Kidney (tissue), 14 donors: ENCODE data around the gene MAP3K13. TPM values are rescaled to one million over a fixed set of nuclear protein-coding genes. Genes with fewer than 3 reads are reported as not detected.

Source experiments
- DNase-seq, 5 donors: peaks; one replicate each; pipeline ENCODE4 v3.0.0-alpha.2; 2013 to 2020
- FAIRE-seq: peaks from 2 replicates; lab custom pipeline; 2012; peaks lifted over from hg19 to GRCh38; lab: Jason Lieb, UNC
- H3K27ac ChIP-seq, 2 donors: one replicate each; pipeline ENCODE4 v1.7.0; 2013; ENCODE audit warnings: low read depth in 2 of 2, low read length in 2 of 2, inconsistent platforms in 1 of 2
- H3K27me3 ChIP-seq: one replicate; pipeline ENCODE4 v1.7.1; 2013; ENCODE audit warnings: low read length, inconsistent platforms; ENCODE audit not compliant: control insufficient read depth, insufficient read depth
- H3K36me3 ChIP-seq, 3 donors: one replicate each; pipeline versions ENCODE4 v1.7.0 to v1.7.1; 2013; ENCODE audit warnings: low read length in 3 of 3, control low read depth in 1 of 3, inconsistent platforms in 1 of 3; ENCODE audit not compliant: insufficient read depth in 3 of 3, control insufficient read depth in 2 of 3
- H3K4me1 ChIP-seq, 3 donors: one replicate each; pipeline versions ENCODE4 v1.7.0 to v1.7.1; 2013; ENCODE audit warnings: low read length in 3 of 3, inconsistent platforms in 1 of 3, low read depth in 1 of 3; ENCODE audit not compliant: control insufficient read depth in 2 of 3, insufficient read depth in 2 of 3
- H3K4me3 ChIP-seq, 3 donors: one replicate each; pipeline versions ENCODE4 v1.7.0 to v1.8.1; 2013; ENCODE audit warnings: low read length in 3 of 3, control low read depth in 1 of 3, inconsistent platforms in 1 of 3
- H3K9ac ChIP-seq, 3 donors: one replicate each; pipeline versions ENCODE4 v1.7.0 to v1.7.1; 2013; ENCODE audit warnings: low read length in 3 of 3, control low read depth in 1 of 3, inconsistent platforms in 1 of 3
- H3K9me3 ChIP-seq, 3 donors: one replicate each; pipeline versions ENCODE4 v1.7.0 to v1.7.1; 2013; ENCODE audit warnings: low read length in 3 of 3, control low read depth in 1 of 3, inconsistent platforms in 1 of 3; ENCODE audit not compliant: control insufficient read depth in 2 of 3, insufficient read depth in 1 of 3
- CTCF ChIP-seq: IDR thresholded peaks from 3 replicates; pipeline ENCODE4 v1.5.1; 2012; ENCODE audit warnings: mild to moderate bottlenecking, moderate library complexity, borderline replicate concordance; ENCODE audit not compliant: insufficient read depth; ENCODE audit errors: extremely low read depth
- intact Hi-C: fragments of 100-400 bp; cut with DNase I; formaldehyde crosslinking; loops from one replicate; pipeline ENCODE4 v1.11.1; 2022
- polyA plus RNA-seq: library from polyadenylated mRNA; stranded (reverse); fragments of 350-450 nt; fragmentation: Illumina TruSeq; extraction: RNeasy Lipid Tissue Mini Kit (QIAGEN cat#74804); gene quantifications from one replicate; pipeline ENCODE4 v1.2.3, GENCODE V29; 2014; ENCODE audit warnings: low read depth, low replicate concordance; ENCODE audit not compliant: insufficient read depth
- total RNA-seq: library from RNA; stranded (reverse); fragmentation: NEBNext Ultra II Directional; extraction: Animal tissue kit (Norgen Biotek cat#: 25700); gene quantifications from one replicate; pipeline ENCODE4 v1.2.1, GENCODE V29; 2021
- donor health status: control.
- donor health status: control.
- donor health status: control.
- donor health status: control.
- donor health status: control.
- donor health status: DM: yes; HTN: yes; CAD: no.
- donor health status: Normal renal cell carcinoma (clear cell type).

Gene MAP3K13
- total and polyA plus RNA-seq, 2 donors from 2014 or later = 33.0 to 44.1 TPM

GRCh38 chr3:185489462-185489861 lies 126.5 kb downstream of the MAP3K13 start:
- intact Hi-C loops = no loop called here
- H3K36me3 ChIP-seq = peaks cover 6 to 27% (median 23%) of the 10 kb centered on the region in 3 donors

GRCh38 chr3:185490241-185490640 lies 127.3 kb downstream of the MAP3K13 start:
- H3K36me3 ChIP-seq = peaks cover 6 to 35% (median 29%) of the 10 kb centered on the region in 3 donors

More at GRCh38 chr3:185489462-185489861, 126.5 kb downstream of the MAP3K13 start:
- Histone ChIP-seq H3K4me1 (no peaks in the 10 kb centered on the region), H3K27me3 (no peaks in the 10 kb centered on the region), H3K9me3 (no peaks in the 10 kb centered on the region), H3K4me3 (no peak overlapping the region), H3K9ac (no peak overlapping the region), H3K27ac (no peak overlapping the region)
- TF ChIP-seq CTCF = no peak
- DNase-seq = no peak
- no peak for FAIRE-seq

GRCh38 chr3:185498503-185499396 lies 135.8 kb downstream of the MAP3K13 start, which contains the start of gene TMEM41A:
Gene TMEM41A, minus strand, starts transcription at chr3:185499035. Its CDS starts 74 bp downstream, at chr3:185498961.
- Histone ChIP-seq H3K9ac (peak within 1 kb of the TSS; percentile 73 to 88 (median 88)), H3K36me3 (peaks cover 0 to 25% (median 19%) of the 10 kb centered on the region in 3 donors), H3K27ac (peak within 1 kb of the TSS; percentile 86 to 90), H3K4me3 (peak within 1 kb of the TSS; percentile 75 to 90 (median 77)), H3K9me3 (no peaks in the 10 kb centered on the region), H3K4me1 (peaks cover 0 to 13% (median 12%) of the 10 kb centered on the region in 3 donors), H3K27me3 (no peaks in the 10 kb centered on the region)
- FAIRE-seq = no peak
- DNase-seq = peak; percentile 96 to 98 (median 96)
- intact Hi-C loops = no loop called here
- no peak for TF ChIP-seq CTCF

More at GRCh38 chr3:185490241-185490640, 127.3 kb downstream of the MAP3K13 start:
- no peak overlapping the region for H3K4me3 ChIP-seq
- TF ChIP-seq CTCF = no peak
- DNase-seq (no peak), FAIRE-seq (no peak)
- no peaks in the 10 kb centered on the region for H3K27me3 ChIP-seq
- H3K9ac ChIP-seq = no peak overlapping the region
- no peaks in the 10 kb centered on the region for H3K9me3 ChIP-seq
- H3K4me1 ChIP-seq = no peaks in the 10 kb centered on the region
- no peak overlapping the region for H3K27ac ChIP-seq
- intact Hi-C loops = no loop called here
